ENCODE data around the gene USP38.

- TF ChIP-seq USF2 (IDR thresholded peaks at IDR 0.05; ENCODE audit: low read depth, low read length): no peak
- no peak for TF ChIP-seq MXI1 (IDR thresholded peaks at IDR 0.05; ENCODE audit: borderline replicate concordance, low read depth, low read length)
- TF ChIP-seq CTCF (conservative IDR thresholded peaks at IDR 0.05; ENCODE audit: low read depth, low read length): peak; percentile 53
- 0 out of 2 replicates have a peak, but pooled peaks have one; percentile 33 for TF ChIP-seq POLR2A (IDR thresholded peaks at IDR 0.05; ENCODE audit: low read depth, low read length)
- peak; percentile 56 for TF ChIP-seq RAD21 (IDR thresholded peaks at IDR 0.05; ENCODE audit: low read length)
- TF ChIP-seq NFE2L2 (IDR thresholded peaks at IDR 0.05; ENCODE audit: low read depth, low read length): no peak
- peak; percentile 54 for TF ChIP-seq SMC3 (IDR thresholded peaks at IDR 0.05; ENCODE audit: low read depth, low read length)
- no peak for TF ChIP-seq CEBPB (IDR thresholded peaks at IDR 0.05; ENCODE audit: low read depth, low read length)
- TF ChIP-seq RCOR1 (IDR thresholded peaks at IDR 0.05; ENCODE audit: insufficient replicate concordance, low read length): no peak
- no peak for TF ChIP-seq ELK1 (IDR thresholded peaks at IDR 0.05; ENCODE audit: borderline replicate concordance, low read depth, low read length)
Observed at GRCh38 chr4:143202824-143203223, 18.1 kb downstream of the USP38 start.

All from IMR-90 (cell line).